Measurements from ENCODE around the gene RTL5.

The RTL5 gene

DNA sequence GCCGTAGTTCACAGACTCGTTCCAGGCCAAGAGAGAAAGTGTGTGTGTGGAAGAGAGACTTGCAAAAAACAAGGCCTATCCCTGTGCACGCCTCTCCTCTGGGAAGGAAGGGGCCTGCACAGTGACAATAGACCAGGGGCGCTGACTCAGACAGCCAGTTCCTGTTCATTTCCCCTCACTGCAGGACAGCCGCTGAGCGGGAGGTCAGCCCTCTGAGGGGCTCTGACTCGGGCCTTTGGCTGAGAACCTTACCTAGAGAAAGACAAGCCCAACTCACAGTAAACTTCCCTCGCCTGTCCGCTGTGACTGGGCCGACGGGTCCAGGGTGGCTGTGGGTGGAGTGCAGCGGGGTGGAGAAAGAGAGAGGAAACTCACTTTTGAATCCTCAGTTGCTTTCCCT is 52.1 kb downstream of the RTL5 start:
- no peak for DNase-seq (ENCODE audit: low read depth in 1 of 2, low spot score in 1 of 2)

DNA sequence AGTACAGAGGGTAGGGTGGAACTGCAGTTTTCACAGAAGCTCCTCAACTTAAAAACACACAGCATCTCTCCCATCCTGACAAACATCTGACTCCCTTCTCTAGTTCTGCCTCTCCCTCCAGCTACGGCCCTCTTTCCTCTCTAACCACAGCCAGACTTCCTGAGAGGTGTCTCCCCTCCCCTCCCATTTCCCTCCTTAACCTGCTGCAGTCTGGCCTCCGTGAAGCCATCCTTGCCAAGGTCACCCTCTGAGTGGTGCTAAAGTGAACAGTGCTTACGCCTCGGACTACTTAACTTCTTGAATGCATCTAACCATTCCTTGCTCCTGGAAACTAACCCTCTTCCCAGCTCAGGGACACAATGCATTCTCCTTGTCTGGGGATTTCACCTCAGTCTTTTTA is 53.3 kb downstream of the RTL5 start:
- no peak for DNase-seq (ENCODE audit: low read depth in 1 of 2, low spot score in 1 of 2)
